Osteocyte (in vitro differentiated cells): ENCODE measurements around the gene SFSWAP. TPM values are rescaled to one million over a fixed set of nuclear protein-coding genes. Genes with fewer than 3 reads are reported as not detected.

Experiments
- DNase-seq: peaks from one replicate; pipeline ENCODE4 v3.0.0; 2021; ENCODE audit warnings: mixed read lengths; ENCODE audit not compliant: unreplicated experiment; ENCODE audit errors: extremely low spot score
- H3K27ac Mint-ChIP-seq: one replicate; pipeline ENCODE4 v1.8.0; 2021; ENCODE audit warnings: mild to moderate bottlenecking, mixed read lengths; ENCODE audit not compliant: unreplicated experiment
- H3K27me3 Mint-ChIP-seq: one replicate; pipeline ENCODE4 v1.8.0; 2021; ENCODE audit warnings: mixed read lengths; ENCODE audit not compliant: unreplicated experiment
- H3K36me3 Mint-ChIP-seq: one replicate; pipeline ENCODE4 v1.8.0; 2021; ENCODE audit warnings: mixed read lengths; ENCODE audit not compliant: unreplicated experiment
- H3K4me1 Mint-ChIP-seq: one replicate; pipeline ENCODE4 v1.8.0; 2021; ENCODE audit warnings: mixed read lengths; ENCODE audit not compliant: unreplicated experiment
- H3K4me3 Mint-ChIP-seq: one replicate; pipeline ENCODE4 v1.8.0; 2021; ENCODE audit warnings: mild to moderate bottlenecking, moderate library complexity, mixed read lengths; ENCODE audit not compliant: unreplicated experiment
- H3K9me3 Mint-ChIP-seq: one replicate; pipeline ENCODE4 v1.8.0; 2021; ENCODE audit warnings: mixed read lengths; ENCODE audit not compliant: unreplicated experiment
- total RNA-seq: library from RNA; stranded (reverse); gene quantifications from 2 replicates; pipeline ENCODE4 v1.2.1, GENCODE V29; 2021
- TF ChIP-seq, protein P1 (sequence below): fragments of 200-600 bp; sonication (generic); IDR thresholded peaks from 2 replicates; pipeline ENCODE4 v1.5.0; 2021; ENCODE audit warnings: antibody characterized with exemption, mild to moderate bottlenecking, moderate library complexity

Gene SFSWAP
- total RNA-seq, 1 donor from 2014 or later, result 48.0 TPM

DNA sequence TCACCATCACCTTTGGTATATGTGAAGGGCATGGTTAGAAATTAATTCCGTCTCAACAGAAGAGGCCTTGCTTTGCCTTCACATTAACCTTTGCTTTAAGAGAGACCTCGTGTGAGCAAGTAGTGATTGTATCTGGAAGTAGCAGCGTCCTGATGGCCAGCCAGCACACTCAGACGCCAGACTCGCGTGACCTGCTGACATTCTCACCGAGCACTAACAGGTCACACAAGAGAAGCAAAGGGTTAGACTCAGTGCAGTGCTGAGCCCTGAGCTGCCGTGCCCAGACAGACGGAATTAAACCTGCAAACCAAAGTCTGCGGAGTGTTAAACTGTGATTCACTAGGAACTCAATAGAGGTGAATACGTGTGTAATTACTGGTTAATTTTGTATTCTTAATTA is 77.2 kb downstream of the SFSWAP start:
- H3K36me3 Mint-ChIP-seq, result peaks cover 40% of the 10 kb centered on the region
- TF ChIP-seq, protein P1, sequence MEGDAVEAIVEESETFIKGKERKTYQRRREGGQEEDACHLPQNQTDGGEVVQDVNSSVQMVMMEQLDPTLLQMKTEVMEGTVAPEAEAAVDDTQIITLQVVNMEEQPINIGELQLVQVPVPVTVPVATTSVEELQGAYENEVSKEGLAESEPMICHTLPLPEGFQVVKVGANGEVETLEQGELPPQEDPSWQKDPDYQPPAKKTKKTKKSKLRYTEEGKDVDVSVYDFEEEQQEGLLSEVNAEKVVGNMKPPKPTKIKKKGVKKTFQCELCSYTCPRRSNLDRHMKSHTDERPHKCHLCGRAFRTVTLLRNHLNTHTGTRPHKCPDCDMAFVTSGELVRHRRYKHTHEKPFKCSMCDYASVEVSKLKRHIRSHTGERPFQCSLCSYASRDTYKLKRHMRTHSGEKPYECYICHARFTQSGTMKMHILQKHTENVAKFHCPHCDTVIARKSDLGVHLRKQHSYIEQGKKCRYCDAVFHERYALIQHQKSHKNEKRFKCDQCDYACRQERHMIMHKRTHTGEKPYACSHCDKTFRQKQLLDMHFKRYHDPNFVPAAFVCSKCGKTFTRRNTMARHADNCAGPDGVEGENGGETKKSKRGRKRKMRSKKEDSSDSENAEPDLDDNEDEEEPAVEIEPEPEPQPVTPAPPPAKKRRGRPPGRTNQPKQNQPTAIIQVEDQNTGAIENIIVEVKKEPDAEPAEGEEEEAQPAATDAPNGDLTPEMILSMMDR, result no peak
- H3K4me3 Mint-ChIP-seq, result no peak overlapping the region
- H3K27me3 Mint-ChIP-seq, result no peaks in the 10 kb centered on the region
- no peak overlapping the region for H3K27ac Mint-ChIP-seq
- DNase-seq, result no peak
- no peaks in the 10 kb centered on the region for H3K9me3 Mint-ChIP-seq
- peaks cover 24% of the 10 kb centered on the region for H3K4me1 Mint-ChIP-seq

- TF ChIP-seq, protein P1, result no peak
- H3K36me3 Mint-ChIP-seq, result peaks cover 46% of the 10 kb centered on the region
- H3K4me3 Mint-ChIP-seq, result no peak overlapping the region
- H3K4me1 Mint-ChIP-seq, result peaks cover 10% of the 10 kb centered on the region
- no peak overlapping the region for H3K27ac Mint-ChIP-seq
- DNase-seq, result no peak
- no peaks in the 10 kb centered on the region for H3K9me3 Mint-ChIP-seq
- H3K27me3 Mint-ChIP-seq, result no peaks in the 10 kb centered on the region
These were observed 78.7 kb downstream of the SFSWAP start for GRCh38 chr12:131789638-131790037.

GRCh38 chr12:131793243-131794022 is 82.5 kb downstream of the SFSWAP start:
- no peaks in the 10 kb centered on the region for H3K27me3 Mint-ChIP-seq

DNA sequence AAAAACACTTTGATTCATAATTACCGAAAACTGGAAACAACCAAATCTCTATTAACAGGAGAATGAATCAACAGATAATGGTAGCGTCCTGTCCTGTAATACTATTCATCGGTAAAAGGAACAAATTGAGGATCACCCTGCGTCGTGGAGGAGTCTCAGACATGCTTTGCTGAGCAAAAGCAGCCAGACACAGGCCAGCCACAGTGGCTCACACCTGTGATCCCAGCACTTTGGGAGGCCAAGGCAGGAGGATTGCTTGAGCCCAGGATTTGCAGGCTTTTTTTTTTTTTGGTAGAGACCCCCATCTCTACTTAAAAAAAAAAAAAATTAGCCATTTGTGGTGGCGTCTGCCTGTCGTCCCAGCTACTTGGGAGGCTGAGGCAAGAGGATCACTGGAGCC is 83.2 kb downstream of the SFSWAP start:
- H3K27ac Mint-ChIP-seq, result no peak overlapping the region
- H3K4me3 Mint-ChIP-seq, result no peak overlapping the region
- TF ChIP-seq, protein P1, result no peak
- H3K36me3 Mint-ChIP-seq, result peaks cover 32% of the 10 kb centered on the region
- DNase-seq, result no peak
- H3K27me3 Mint-ChIP-seq, result no peaks in the 10 kb centered on the region
- no peaks in the 10 kb centered on the region for H3K9me3 Mint-ChIP-seq
- H3K4me1 Mint-ChIP-seq, result no peaks in the 10 kb centered on the region

More at GRCh38 chr12:131793243-131794022, 82.5 kb downstream of the SFSWAP start:
- Mint-ChIP-seq H3K9me3 (no peaks in the 10 kb centered on the region), H3K27ac (no peak overlapping the region), H3K4me1 (no peaks in the 10 kb centered on the region), H3K36me3 (peaks cover 30% of the 10 kb centered on the region), H3K4me3 (no peak overlapping the region)
- TF ChIP-seq, protein P1, result no peak
- DNase-seq, result no peak

- H3K27me3 Mint-ChIP-seq, result no peaks in the 10 kb centered on the region
- no peaks in the 10 kb centered on the region for H3K9me3 Mint-ChIP-seq
- H3K27ac Mint-ChIP-seq, result no peak overlapping the region
- no peaks in the 10 kb centered on the region for H3K4me1 Mint-ChIP-seq
- H3K36me3 Mint-ChIP-seq, result peaks cover 36% of the 10 kb centered on the region
- DNase-seq, result no peak
- TF ChIP-seq, protein P1, result no peak
- H3K4me3 Mint-ChIP-seq, result no peak overlapping the region
These were observed 83.7 kb downstream of the SFSWAP start for GRCh38 chr12:131794573-131794972.
